ENCODE data around the gene AP3B1. TPM values are rescaled to one million over a fixed set of nuclear protein-coding genes. Genes with fewer than 3 reads are reported as not detected.

AP3B1 gene
- total and polyA plus RNA-seq, 2 of the 8 experiments (the other 6 are each of a cell fraction or from before 2014, with no cell fraction given): 45.8 to 48.3 TPM

- no peak overlapping the region for H2BK15ac ChIP-seq (ENCODE audit: low read length)
- no peaks in the 10 kb centered on the region for H3K23me2 ChIP-seq (ENCODE audit: low read depth, low read length)
- no peak overlapping the region for H2AFZ ChIP-seq (ENCODE audit: low read length)
- DNase-seq (ENCODE audit: low read depth in 1 of 2, low spot score in 2 of 2) (no peak), FAIRE-seq (no peak)
- H4K20me1 ChIP-seq (replicated peaks in 1 of 2; ENCODE audit: control insufficient read depth in 1 of 2, insufficient read depth in 2 of 2, low read length in 2 of 2): peaks cover 0 to 4% of the 10 kb centered on the region in 2 experiments
- H2AK5ac ChIP-seq (ENCODE audit: low read depth, low read length): no peak overlapping the region
- ChIA-PET POLR2A (ENCODE audit: partially characterized antibody) (no interaction called here), CTCF (ENCODE audit: partially characterized antibody) (interaction anchor here (0.6 to 2.6 kb wide), 10 partner anchors 14 to 254 kb away, joined by 3 to 11 read pairs (median 4); no protein-coding TSS in a partner anchor)
- no peak overlapping the region for H3K4me2 ChIP-seq (ENCODE audit: insufficient read depth in 1 of 2, low read depth in 2 of 2, low read length in 2 of 2)
- H2BK12ac ChIP-seq (ENCODE audit: low read depth, low read length): no peak overlapping the region
- H4K5ac ChIP-seq (ENCODE audit: insufficient read length, low read depth, low read length): no peak overlapping the region
- no peak overlapping the region for H3K56ac ChIP-seq (replicated peaks; ENCODE audit: insufficient read length, low read depth, low read length)
- H3K27ac ChIP-seq (ENCODE audit: low read depth, low read length): no peak overlapping the region
- no peaks in the 10 kb centered on the region for H3K36me3 ChIP-seq (ENCODE audit: control insufficient read depth in 2 of 4, insufficient read depth in 4 of 4, low read length in 3 of 4)
- H2BK5ac ChIP-seq (ENCODE audit: low read depth, low read length): no peak overlapping the region
- H3K4me1 ChIP-seq (replicated peaks in 1 of 4; ENCODE audit: control insufficient read depth in 3 of 4, insufficient read depth in 4 of 4, low read length in 3 of 4): peaks cover 0 to 3% (median 0%) of the 10 kb centered on the region in 4 experiments; a peak in 1 of 7 replicates
- H3K27me3 ChIP-seq (replicated peaks in 1 of 4; ENCODE audit: control insufficient read depth in 3 of 4, extremely low read depth in 1 of 4, insufficient read depth in 3 of 4, low read length in 3 of 4): peaks cover 0 to 1% (median 0%) of the 10 kb centered on the region in 4 experiments; a peak in 1 of 7 replicates
- no peak overlapping the region for H3K18ac ChIP-seq (ENCODE audit: extremely low read depth, low read length)
- H3K9ac ChIP-seq (replicated peaks in 1 of 4; ENCODE audit: extremely low read depth in 1 of 4, low read depth in 3 of 4, low read length in 3 of 4): no peak overlapping the region
- no peak overlapping the region for H3K14ac ChIP-seq (ENCODE audit: insufficient read length)
- H3K79me2 ChIP-seq (ENCODE audit: control insufficient read depth in 1 of 2, insufficient read depth in 2 of 2, low read length in 2 of 2): no peaks in the 10 kb centered on the region
- H3K79me1 ChIP-seq (ENCODE audit: low read depth, low read length): no peaks in the 10 kb centered on the region
- no peak overlapping the region for H2BK20ac ChIP-seq (ENCODE audit: low read length)
- no peaks in the 10 kb centered on the region for H3K9me3 ChIP-seq (ENCODE audit: insufficient read depth in 2 of 2, low read depth in 1 of 2, low read length in 1 of 2)
- H4K8ac ChIP-seq (ENCODE audit: extremely low read depth, insufficient read depth, low read length): no peak overlapping the region
- H3K4me3 ChIP-seq (ENCODE audit: extremely low read depth in 1 of 4, insufficient read depth in 2 of 4, low read depth in 3 of 4, low read length in 4 of 4): no peak overlapping the region
- H2BK120ac ChIP-seq (replicated peaks; ENCODE audit: low read depth, low read length): no peak overlapping the region
- 100% methylated on average over 3 of the region's 3 CpGs; no CpG with 5 or more reads in 1 of the 2 experiments for WGBS, 2 experiments (ENCODE audit: extremely low coverage in 1 of 2, insufficient coverage in 1 of 2, insufficient read length in 1 of 2, insufficient replicate concordance in 2 of 2, low coverage in 1 of 2, low lambda C conversion rate in 2 of 2, missing lambda C conversion rate in 1 of 2)
- no peak overlapping the region for H3K23ac ChIP-seq (ENCODE audit: insufficient read length)
- no peak overlapping the region for H4K91ac ChIP-seq (replicated peaks; ENCODE audit: insufficient read length, low read length)
- no peak overlapping the region for H3K4ac ChIP-seq (replicated peaks; ENCODE audit: insufficient read length, low read depth, low read length)
- TF ChIP-seq CREB1 (IDR thresholded peaks at IDR 0.05) (no peak), CHD2 (IDR thresholded peaks at IDR 0.05; ENCODE audit: low read length) (no peak)
These were observed 287.3 kb downstream of the AP3B1 start for GRCh38 chr5:78007233-78007632.

All from H1 (cell line).